K562 (cell line): ENCODE results near the gene LAMB1. TPM values are rescaled to one million over a fixed set of nuclear protein-coding genes. Genes with fewer than 3 reads are reported as not detected.

ENCODE experiments used
- BRD4 ChIP-seq: fragments of 200-600 bp; sonication (generic); IDR thresholded peaks from 2 replicates; pipeline ENCODE4 v1.6.1; 2017; ENCODE audit warnings: inconsistent platforms
- FOS ChIP-seq: IDR thresholded peaks from 3 replicates; pipeline ENCODE4 v1.6.1; 2011; ENCODE audit not compliant: insufficient read length; ENCODE audit errors: extremely low read depth
- KAT7 ChIP-seq: sonication (generic); formaldehyde crosslinking; IDR thresholded peaks from 2 replicates; pipeline ENCODE4 v1.8.0; 2022; ENCODE audit warnings: missing genetic modification reagents, mild to moderate bottlenecking, borderline replicate concordance
- MAFF ChIP-seq: IDR thresholded peaks from 2 replicates; pipeline ENCODE4 v1.6.1; 2012; ENCODE audit warnings: low read length, improper control_type of control experiment
- MEF2A ChIP-seq: IDR thresholded peaks from 2 replicates; pipeline ENCODE4 v1.6.1; 2011; ENCODE audit warnings: low read depth, mild to moderate bottlenecking, low read length, moderate library complexity; ENCODE audit not compliant: control insufficient read depth
- PBX2 ChIP-seq, 2 experiments: IDR thresholded peaks in 1 of 2; conservative IDR thresholded peaks in 1 of 2; 2 replicates each; pipeline ENCODE4 v1.6.1; 2016; ENCODE audit warnings: low read depth in 2 of 2, mild to moderate bottlenecking in 1 of 2, missing compliant biosample characterization in 1 of 2, missing genetic modification characterization in 1 of 2, moderate library complexity in 1 of 2
- SRSF9 ChIP-seq: fragments of 200-400 bp; formaldehyde crosslinking; IDR thresholded peaks from 2 replicates; pipeline ENCODE4 v1.6.1; 2017; ENCODE audit warnings: low read depth, low read length, borderline replicate concordance
- polyA plus RNA-seq, 8 experiments: library from polyadenylated mRNA; depleted of rRNA in 4 of 8; stranded (reverse) in 5 of 8; unstranded in 3 of 8; fragments of >200 nt; fragmentation: Nextera tagmentation in 2 of 8; fragmentation: Illumina TruSeq in 1 of 8; extraction: Ambion mirVana in 2 of 8; extraction: Trizol in 1 of 8; gene quantifications; 2 replicates each; pipeline versions ENCODE4 v1.2.1 to v1.2.3, GENCODE V29; 2011 to 2014; ENCODE audit warnings: inconsistent platforms in 1 of 8, missing spikeins in 1 of 8
- total RNA-seq, 7 experiments: library from RNA; depleted of rRNA in 6 of 7; stranded (reverse); fragments of >200 nt in 6 of 7; fragmentation: Illumina TruSeq in 2 of 7; extraction: Trizol in 2 of 7; gene quantifications; 2 replicates each; pipeline versions ENCODE4 v1.2.1 to v1.2.3, GENCODE V29; 2011 to 2021; ENCODE audit warnings: low replicate concordance in 1 of 7
- TF ChIP-seq, protein P1 (sequence below), 2 experiments: fragments of 150-350 bp in 1 of 2; IDR thresholded peaks; 2 replicates each; pipeline ENCODE4 v1.6.1; 2012 to 2016; ENCODE audit warnings: low read depth in 2 of 2, low read length in 2 of 2, mild to moderate bottlenecking in 1 of 2, moderate library complexity in 1 of 2
- TF ChIP-seq, protein P2 (sequence below): IDR thresholded peaks from 2 replicates; pipeline ENCODE4 v1.6.1; 2014; ENCODE audit warnings: antibody characterized with exemption
- TF ChIP-seq, protein P3 (sequence below): fragments of 250-450 bp; sonication (Bioruptor Pico); IDR thresholded peaks from 2 replicates; pipeline ENCODE4 v1.8.0; 2021; ENCODE audit warnings: moderate library complexity, mild to moderate bottlenecking, inconsistent platforms
- TF ChIP-seq, protein P4 (sequence below): fragments of 450-650 bp; formaldehyde crosslinking; IDR thresholded peaks from 2 replicates; pipeline ENCODE4 v1.4.0; 2020; ENCODE audit warnings: mild to moderate bottlenecking, moderate library complexity
- TF ChIP-seq, protein P5 (sequence below): fragments of 450-650 bp; IDR thresholded peaks from 2 replicates; pipeline ENCODE4 v1.6.1; 2017; ENCODE audit warnings: mild to moderate bottlenecking, moderate library complexity
- TF ChIP-seq, protein P6 (sequence below): fragments of 450-650 bp; formaldehyde crosslinking; IDR thresholded peaks from 2 replicates; pipeline ENCODE4 v1.4.0; 2020; ENCODE audit warnings: mild to moderate bottlenecking, moderate library complexity

The LAMB1 gene
- total and polyA plus RNA-seq, 9 of the 15 experiments (the other 6 are each of a cell fraction or from before 2014, with no cell fraction given) = 6.0 to 17.7 (median 12.3) TPM

GRCh38 chr7:107898997-107899594, 103.9 kb downstream of the LAMB1 start (continued):
- TF ChIP-seq, protein P1, sequence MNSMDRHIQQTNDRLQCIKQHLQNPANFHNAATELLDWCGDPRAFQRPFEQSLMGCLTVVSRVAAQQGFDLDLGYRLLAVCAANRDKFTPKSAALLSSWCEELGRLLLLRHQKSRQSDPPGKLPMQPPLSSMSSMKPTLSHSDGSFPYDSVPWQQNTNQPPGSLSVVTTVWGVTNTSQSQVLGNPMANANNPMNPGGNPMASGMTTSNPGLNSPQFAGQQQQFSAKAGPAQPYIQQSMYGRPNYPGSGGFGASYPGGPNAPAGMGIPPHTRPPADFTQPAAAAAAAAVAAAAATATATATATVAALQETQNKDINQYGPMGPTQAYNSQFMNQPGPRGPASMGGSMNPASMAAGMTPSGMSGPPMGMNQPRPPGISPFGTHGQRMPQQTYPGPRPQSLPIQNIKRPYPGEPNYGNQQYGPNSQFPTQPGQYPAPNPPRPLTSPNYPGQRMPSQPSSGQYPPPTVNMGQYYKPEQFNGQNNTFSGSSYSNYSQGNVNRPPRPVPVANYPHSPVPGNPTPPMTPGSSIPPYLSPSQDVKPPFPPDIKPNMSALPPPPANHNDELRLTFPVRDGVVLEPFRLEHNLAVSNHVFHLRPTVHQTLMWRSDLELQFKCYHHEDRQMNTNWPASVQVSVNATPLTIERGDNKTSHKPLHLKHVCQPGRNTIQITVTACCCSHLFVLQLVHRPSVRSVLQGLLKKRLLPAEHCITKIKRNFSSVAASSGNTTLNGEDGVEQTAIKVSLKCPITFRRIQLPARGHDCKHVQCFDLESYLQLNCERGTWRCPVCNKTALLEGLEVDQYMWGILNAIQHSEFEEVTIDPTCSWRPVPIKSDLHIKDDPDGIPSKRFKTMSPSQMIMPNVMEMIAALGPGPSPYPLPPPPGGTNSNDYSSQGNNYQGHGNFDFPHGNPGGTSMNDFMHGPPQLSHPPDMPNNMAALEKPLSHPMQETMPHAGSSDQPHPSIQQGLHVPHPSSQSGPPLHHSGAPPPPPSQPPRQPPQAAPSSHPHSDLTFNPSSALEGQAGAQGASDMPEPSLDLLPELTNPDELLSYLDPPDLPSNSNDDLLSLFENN (IDR thresholded peaks at IDR 0.05; ENCODE audit: low read depth in 2 of 2, low read length in 2 of 2) = no peak
- TF ChIP-seq, protein P2, sequence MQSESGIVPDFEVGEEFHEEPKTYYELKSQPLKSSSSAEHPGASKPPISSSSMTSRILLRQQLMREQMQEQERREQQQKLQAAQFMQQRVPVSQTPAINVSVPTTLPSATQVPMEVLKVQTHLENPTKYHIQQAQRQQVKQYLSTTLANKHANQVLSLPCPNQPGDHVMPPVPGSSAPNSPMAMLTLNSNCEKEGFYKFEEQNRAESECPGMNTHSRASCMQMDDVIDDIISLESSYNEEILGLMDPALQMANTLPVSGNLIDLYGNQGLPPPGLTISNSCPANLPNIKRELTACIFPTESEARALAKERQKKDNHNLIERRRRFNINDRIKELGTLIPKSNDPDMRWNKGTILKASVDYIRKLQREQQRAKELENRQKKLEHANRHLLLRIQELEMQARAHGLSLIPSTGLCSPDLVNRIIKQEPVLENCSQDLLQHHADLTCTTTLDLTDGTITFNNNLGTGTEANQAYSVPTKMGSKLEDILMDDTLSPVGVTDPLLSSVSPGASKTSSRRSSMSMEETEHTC = no peak
- TF ChIP-seq MEF2A = no peak
- no peak for TF ChIP-seq KAT7 (CRISPR knock-in tag)
- TF ChIP-seq, protein P3, sequence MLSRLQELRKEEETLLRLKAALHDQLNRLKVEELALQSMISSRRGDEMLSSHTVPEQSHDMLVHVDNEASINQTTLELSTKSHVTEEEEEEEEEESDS = no peak
- no peak for TF ChIP-seq SRSF9
- TF ChIP-seq, protein P4, sequence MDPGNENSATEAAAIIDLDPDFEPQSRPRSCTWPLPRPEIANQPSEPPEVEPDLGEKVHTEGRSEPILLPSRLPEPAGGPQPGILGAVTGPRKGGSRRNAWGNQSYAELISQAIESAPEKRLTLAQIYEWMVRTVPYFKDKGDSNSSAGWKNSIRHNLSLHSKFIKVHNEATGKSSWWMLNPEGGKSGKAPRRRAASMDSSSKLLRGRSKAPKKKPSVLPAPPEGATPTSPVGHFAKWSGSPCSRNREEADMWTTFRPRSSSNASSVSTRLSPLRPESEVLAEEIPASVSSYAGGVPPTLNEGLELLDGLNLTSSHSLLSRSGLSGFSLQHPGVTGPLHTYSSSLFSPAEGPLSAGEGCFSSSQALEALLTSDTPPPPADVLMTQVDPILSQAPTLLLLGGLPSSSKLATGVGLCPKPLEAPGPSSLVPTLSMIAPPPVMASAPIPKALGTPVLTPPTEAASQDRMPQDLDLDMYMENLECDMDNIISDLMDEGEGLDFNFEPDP = no peak
- TF ChIP-seq PBX2 (CRISPR knock-in tag; IDR thresholded peaks at IDR 0.05; ENCODE audit: low read depth) = no peak
- TF ChIP-seq PBX2 (tag; conservative IDR thresholded peaks at IDR 0.05; ENCODE audit: low read depth) = no peak
- TF ChIP-seq MAFF = no peak
- TF ChIP-seq, protein P5, sequence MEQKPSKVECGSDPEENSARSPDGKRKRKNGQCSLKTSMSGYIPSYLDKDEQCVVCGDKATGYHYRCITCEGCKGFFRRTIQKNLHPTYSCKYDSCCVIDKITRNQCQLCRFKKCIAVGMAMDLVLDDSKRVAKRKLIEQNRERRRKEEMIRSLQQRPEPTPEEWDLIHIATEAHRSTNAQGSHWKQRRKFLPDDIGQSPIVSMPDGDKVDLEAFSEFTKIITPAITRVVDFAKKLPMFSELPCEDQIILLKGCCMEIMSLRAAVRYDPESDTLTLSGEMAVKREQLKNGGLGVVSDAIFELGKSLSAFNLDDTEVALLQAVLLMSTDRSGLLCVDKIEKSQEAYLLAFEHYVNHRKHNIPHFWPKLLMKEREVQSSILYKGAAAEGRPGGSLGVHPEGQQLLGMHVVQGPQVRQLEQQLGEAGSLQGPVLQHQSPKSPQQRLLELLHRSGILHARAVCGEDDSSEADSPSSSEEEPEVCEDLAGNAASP = no peak
- no peak for TF ChIP-seq FOS
- no peak for TF ChIP-seq BRD4
- TF ChIP-seq, protein P6, sequence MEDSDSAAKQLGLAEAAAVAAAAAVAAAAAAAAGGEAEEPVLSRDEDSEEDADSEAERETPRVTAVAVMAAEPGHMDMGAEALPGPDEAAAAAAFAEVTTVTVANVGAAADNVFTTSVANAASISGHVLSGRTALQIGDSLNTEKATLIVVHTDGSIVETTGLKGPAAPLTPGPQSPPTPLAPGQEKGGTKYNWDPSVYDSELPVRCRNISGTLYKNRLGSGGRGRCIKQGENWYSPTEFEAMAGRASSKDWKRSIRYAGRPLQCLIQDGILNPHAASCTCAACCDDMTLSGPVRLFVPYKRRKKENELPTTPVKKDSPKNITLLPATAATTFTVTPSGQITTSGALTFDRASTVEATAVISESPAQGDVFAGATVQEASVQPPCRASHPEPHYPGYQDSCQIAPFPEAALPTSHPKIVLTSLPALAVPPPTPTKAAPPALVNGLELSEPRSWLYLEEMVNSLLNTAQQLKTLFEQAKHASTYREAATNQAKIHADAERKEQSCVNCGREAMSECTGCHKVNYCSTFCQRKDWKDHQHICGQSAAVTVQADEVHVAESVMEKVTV = no peak
